GM12878 (cell line): ENCODE data around the gene CARHSP1. TPM values are rescaled to one million over a fixed set of nuclear protein-coding genes. Genes with fewer than 3 reads are reported as not detected.

Experiments used
- BHLHE40 ChIP-seq, 2 experiments: fragments of 450-650 bp in 1 of 2; IDR thresholded peaks; 2 replicates each; pipeline ENCODE4 v1.6.1; 2011 to 2017; ENCODE audit warnings: low read depth in 2 of 2, borderline replicate concordance in 1 of 2, improper control_type of control experiment in 1 of 2, low read length in 1 of 2, mild to moderate bottlenecking in 1 of 2
- DPF2 ChIP-seq: fragments of 450-650 bp; IDR thresholded peaks from 2 replicates; pipeline ENCODE4 v1.6.1; 2017; ENCODE audit warnings: mild to moderate bottlenecking
- FOXK2 ChIP-seq: fragments of 450-650 bp; IDR thresholded peaks from 2 replicates; pipeline ENCODE4 v1.6.1; 2017; ENCODE audit warnings: mild to moderate bottlenecking, moderate library complexity
- NRF1 ChIP-seq: conservative IDR thresholded peaks from 2 replicates; pipeline ENCODE4 v1.6.1; 2011; ENCODE audit warnings: mild to moderate bottlenecking, low read depth, low read length, improper control_type of control experiment
- POLR2AphosphoS5 ChIP-seq: IDR thresholded peaks from 2 replicates; pipeline ENCODE4 v1.6.1; 2011; ENCODE audit warnings: mild to moderate bottlenecking, low read length, inconsistent platforms
- POU2F2 ChIP-seq: IDR thresholded peaks from 3 replicates; pipeline ENCODE4 v1.6.1; 2011; ENCODE audit warnings: low read depth, mild to moderate bottlenecking, low read length, borderline replicate concordance
- RFX5 ChIP-seq: IDR thresholded peaks from 2 replicates; pipeline ENCODE4 v1.6.1; 2011; ENCODE audit warnings: low read depth, low read length, improper control_type of control experiment
- SP1 ChIP-seq: IDR thresholded peaks from one replicate; pipeline ENCODE4 v1.6.1; 2011; ENCODE audit warnings: low read depth, low read length
- SUPT20H ChIP-seq: IDR thresholded peaks from 2 replicates; pipeline ENCODE4 v1.6.1; 2011; ENCODE audit warnings: low read depth, mild to moderate bottlenecking, low read length, moderate library complexity, borderline replicate concordance; ENCODE audit not compliant: control insufficient read depth
- ZZZ3 ChIP-seq: IDR thresholded peaks from 2 replicates; pipeline ENCODE4 v1.6.1; 2011; ENCODE audit warnings: low read depth; ENCODE audit not compliant: control insufficient read depth, insufficient read length
- polyA plus RNA-seq, 11 experiments: library from polyadenylated mRNA; depleted of rRNA in 4 of 11; unstranded in 6 of 11; stranded (reverse) in 5 of 11; fragments of >200 nt; fragmentation: Nextera tagmentation in 4 of 11; fragmentation: Illumina TruSeq in 1 of 11; extraction: Ambion mirVana in 4 of 11; extraction: Trizol in 1 of 11; gene quantifications; 1 replicate in 1 of 11; 2 replicates in 10 of 11; pipeline versions ENCODE4 v1.2.1 to v1.2.3, GENCODE V29; 2011 to 2016; ENCODE audit warnings: inconsistent platforms in 2 of 11, missing spikeins in 2 of 11, low read depth in 1 of 11
- total RNA-seq, 4 experiments: library from RNA; depleted of rRNA in 3 of 4; stranded (reverse); fragments of >200 nt in 3 of 4; fragmentation: Illumina TruSeq in 1 of 4; extraction: Trizol in 1 of 4; gene quantifications; 2 replicates each; pipeline versions ENCODE4 v1.2.1 to v1.2.3, GENCODE V29; 2013 to 2021
- TF ChIP-seq, protein P1 (sequence below): fragments of 450-650 bp; IDR thresholded peaks from 2 replicates; pipeline ENCODE4 v1.6.1; 2016; ENCODE audit warnings: mild to moderate bottlenecking, moderate library complexity, borderline replicate concordance
- TF ChIP-seq, protein P2 (sequence below): fragments of 450-650 bp; IDR thresholded peaks from 2 replicates; pipeline ENCODE4 v1.6.1; 2017; ENCODE audit warnings: mild to moderate bottlenecking, moderate library complexity
- TF ChIP-seq, protein P3 (sequence below): fragments of 450-650 bp; IDR thresholded peaks from 2 replicates; pipeline ENCODE4 v1.6.1; 2017; ENCODE audit warnings: borderline replicate concordance
- TF ChIP-seq, protein P4 (sequence below): fragments of 450-650 bp; IDR thresholded peaks from 2 replicates; pipeline ENCODE4 v1.6.1; 2017; ENCODE audit warnings: mild to moderate bottlenecking

CARHSP1 gene
- total and polyA plus RNA-seq, 10 of the 15 experiments (the other 5 are each of a cell fraction or from before 2014, with no cell fraction given), result 5.5 to 112 (median 67.0) TPM

DNA sequence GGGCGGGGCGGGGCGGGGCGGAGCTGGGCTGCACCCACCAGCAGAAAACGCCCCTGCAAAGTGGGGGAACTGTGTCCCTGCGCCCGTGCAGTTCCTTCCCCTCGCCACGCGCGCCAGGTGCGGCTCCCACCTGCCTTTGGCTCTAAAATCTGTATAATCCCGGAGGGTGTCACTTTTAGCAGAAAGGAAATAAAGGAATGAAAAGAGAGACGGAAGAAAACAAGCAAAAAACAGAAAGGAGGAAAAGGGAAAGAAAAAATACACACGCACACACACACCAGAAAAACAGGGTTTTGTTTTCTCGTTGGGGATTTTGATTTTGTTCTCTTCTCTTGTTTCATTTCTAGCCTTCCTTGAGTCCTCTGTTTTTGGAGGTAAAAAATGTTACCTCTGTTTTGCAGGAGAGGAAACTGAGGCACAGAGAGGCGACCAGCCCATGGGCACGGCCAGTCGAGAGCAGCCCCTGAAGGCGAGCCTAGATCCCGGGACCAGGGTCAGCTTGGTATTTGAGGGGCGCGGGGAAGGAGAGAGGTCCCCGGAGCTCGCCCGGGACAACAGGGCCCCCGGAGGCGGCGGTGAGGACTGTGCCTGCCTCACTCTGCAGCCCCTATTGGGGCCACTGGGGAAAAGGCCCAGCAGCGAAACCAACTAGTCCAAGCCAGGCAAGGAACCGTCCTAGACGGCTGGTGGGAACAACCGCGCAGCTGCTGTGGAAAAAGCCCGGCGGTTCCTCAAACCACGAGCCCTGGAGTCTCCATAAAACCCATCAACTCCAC is 594 bp upstream of the CARHSP1 start (continued):
- TF ChIP-seq, protein P1, sequence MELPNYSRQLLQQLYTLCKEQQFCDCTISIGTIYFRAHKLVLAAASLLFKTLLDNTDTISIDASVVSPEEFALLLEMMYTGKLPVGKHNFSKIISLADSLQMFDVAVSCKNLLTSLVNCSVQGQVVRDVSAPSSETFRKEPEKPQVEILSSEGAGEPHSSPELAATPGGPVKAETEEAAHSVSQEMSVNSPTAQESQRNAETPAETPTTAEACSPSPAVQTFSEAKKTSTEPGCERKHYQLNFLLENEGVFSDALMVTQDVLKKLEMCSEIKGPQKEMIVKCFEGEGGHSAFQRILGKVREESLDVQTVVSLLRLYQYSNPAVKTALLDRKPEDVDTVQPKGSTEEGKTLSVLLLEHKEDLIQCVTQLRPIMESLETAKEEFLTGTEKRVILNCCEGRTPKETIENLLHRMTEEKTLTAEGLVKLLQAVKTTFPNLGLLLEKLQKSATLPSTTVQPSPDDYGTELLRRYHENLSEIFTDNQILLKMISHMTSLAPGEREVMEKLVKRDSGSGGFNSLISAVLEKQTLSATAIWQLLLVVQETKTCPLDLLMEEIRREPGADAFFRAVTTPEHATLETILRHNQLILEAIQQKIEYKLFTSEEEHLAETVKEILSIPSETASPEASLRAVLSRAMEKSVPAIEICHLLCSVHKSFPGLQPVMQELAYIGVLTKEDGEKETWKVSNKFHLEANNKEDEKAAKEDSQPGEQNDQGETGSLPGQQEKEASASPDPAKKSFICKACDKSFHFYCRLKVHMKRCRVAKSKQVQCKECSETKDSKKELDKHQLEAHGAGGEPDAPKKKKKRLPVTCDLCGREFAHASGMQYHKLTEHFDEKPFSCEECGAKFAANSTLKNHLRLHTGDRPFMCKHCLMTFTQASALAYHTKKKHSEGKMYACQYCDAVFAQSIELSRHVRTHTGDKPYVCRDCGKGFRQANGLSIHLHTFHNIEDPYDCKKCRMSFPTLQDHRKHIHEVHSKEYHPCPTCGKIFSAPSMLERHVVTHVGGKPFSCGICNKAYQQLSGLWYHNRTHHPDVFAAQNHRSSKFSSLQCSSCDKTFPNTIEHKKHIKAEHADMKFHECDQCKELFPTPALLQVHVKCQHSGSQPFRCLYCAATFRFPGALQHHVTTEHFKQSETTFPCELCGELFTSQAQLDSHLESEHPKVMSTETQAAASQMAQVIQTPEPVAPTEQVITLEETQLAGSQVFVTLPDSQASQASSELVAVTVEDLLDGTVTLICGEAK, result peak; percentile 40; the same call in 1 of the 2 replicates
- no peak for TF ChIP-seq SP1
- no peak for TF ChIP-seq RFX5
- TF ChIP-seq, protein P2, sequence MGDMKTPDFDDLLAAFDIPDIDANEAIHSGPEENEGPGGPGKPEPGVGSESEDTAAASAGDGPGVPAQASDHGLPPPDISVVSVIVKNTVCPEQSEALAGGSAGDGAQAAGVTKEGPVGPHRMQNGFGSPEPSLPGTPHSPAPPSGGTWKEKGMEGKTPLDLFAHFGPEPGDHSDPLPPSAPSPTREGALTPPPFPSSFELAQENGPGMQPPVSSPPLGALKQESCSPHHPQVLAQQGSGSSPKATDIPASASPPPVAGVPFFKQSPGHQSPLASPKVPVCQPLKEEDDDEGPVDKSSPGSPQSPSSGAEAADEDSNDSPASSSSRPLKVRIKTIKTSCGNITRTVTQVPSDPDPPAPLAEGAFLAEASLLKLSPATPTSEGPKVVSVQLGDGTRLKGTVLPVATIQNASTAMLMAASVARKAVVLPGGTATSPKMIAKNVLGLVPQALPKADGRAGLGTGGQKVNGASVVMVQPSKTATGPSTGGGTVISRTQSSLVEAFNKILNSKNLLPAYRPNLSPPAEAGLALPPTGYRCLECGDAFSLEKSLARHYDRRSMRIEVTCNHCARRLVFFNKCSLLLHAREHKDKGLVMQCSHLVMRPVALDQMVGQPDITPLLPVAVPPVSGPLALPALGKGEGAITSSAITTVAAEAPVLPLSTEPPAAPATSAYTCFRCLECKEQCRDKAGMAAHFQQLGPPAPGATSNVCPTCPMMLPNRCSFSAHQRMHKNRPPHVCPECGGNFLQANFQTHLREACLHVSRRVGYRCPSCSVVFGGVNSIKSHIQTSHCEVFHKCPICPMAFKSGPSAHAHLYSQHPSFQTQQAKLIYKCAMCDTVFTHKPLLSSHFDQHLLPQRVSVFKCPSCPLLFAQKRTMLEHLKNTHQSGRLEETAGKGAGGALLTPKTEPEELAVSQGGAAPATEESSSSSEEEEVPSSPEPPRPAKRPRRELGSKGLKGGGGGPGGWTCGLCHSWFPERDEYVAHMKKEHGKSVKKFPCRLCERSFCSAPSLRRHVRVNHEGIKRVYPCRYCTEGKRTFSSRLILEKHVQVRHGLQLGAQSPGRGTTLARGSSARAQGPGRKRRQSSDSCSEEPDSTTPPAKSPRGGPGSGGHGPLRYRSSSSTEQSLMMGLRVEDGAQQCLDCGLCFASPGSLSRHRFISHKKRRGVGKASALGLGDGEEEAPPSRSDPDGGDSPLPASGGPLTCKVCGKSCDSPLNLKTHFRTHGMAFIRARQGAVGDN, result peak; percentile 19; the same call in 1 of the 2 replicates
- TF ChIP-seq ZZZ3, result no peak
- TF ChIP-seq FOXK2, result 0 out of 2 replicates have a peak, but pooled peaks have one; percentile 15
- no peak for TF ChIP-seq SUPT20H
- no peak for TF ChIP-seq POU2F2
- TF ChIP-seq NRF1, result no peak
- TF ChIP-seq POLR2AphosphoS5, result 0 out of 2 replicates have a peak, but pooled peaks have one; percentile 18
- TF ChIP-seq, protein P3, sequence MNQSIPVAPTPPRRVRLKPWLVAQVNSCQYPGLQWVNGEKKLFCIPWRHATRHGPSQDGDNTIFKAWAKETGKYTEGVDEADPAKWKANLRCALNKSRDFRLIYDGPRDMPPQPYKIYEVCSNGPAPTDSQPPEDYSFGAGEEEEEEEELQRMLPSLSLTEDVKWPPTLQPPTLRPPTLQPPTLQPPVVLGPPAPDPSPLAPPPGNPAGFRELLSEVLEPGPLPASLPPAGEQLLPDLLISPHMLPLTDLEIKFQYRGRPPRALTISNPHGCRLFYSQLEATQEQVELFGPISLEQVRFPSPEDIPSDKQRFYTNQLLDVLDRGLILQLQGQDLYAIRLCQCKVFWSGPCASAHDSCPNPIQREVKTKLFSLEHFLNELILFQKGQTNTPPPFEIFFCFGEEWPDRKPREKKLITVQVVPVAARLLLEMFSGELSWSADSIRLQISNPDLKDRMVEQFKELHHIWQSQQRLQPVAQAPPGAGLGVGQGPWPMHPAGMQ, result no peak
- TF ChIP-seq BHLHE40 (IDR thresholded peaks at IDR 0.05; ENCODE audit: borderline replicate concordance in 1 of 2, low read depth in 2 of 2, low read length in 1 of 2), result peak; percentile 48 to 75; a peak in 2 of 4 replicates
- TF ChIP-seq, protein P4, sequence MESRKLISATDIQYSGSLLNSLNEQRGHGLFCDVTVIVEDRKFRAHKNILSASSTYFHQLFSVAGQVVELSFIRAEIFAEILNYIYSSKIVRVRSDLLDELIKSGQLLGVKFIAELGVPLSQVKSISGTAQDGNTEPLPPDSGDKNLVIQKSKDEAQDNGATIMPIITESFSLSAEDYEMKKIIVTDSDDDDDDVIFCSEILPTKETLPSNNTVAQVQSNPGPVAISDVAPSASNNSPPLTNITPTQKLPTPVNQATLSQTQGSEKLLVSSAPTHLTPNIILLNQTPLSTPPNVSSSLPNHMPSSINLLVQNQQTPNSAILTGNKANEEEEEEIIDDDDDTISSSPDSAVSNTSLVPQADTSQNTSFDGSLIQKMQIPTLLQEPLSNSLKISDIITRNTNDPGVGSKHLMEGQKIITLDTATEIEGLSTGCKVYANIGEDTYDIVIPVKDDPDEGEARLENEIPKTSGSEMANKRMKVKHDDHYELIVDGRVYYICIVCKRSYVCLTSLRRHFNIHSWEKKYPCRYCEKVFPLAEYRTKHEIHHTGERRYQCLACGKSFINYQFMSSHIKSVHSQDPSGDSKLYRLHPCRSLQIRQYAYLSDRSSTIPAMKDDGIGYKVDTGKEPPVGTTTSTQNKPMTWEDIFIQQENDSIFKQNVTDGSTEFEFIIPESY, result no peak
- TF ChIP-seq DPF2, result no peak
